IPS-NIHi7 (cell line): Measurements from ENCODE around the gene SLC34A2.

ENCODE experiments used
- DNase-seq: peaks from one replicate; pipeline ENCODE4 v3.0.0; 2012; ENCODE audit warnings: mixed read lengths; ENCODE audit errors: extremely low spot score

The SLC34A2 gene

GRCh38 chr4:25723409-25723808, 67.8 kb downstream of the SLC34A2 start:
- no peak for DNase-seq

GRCh38 chr4:25725870-25726269, 70.2 kb downstream of the SLC34A2 start:
- DNase-seq, result no peak

DNA sequence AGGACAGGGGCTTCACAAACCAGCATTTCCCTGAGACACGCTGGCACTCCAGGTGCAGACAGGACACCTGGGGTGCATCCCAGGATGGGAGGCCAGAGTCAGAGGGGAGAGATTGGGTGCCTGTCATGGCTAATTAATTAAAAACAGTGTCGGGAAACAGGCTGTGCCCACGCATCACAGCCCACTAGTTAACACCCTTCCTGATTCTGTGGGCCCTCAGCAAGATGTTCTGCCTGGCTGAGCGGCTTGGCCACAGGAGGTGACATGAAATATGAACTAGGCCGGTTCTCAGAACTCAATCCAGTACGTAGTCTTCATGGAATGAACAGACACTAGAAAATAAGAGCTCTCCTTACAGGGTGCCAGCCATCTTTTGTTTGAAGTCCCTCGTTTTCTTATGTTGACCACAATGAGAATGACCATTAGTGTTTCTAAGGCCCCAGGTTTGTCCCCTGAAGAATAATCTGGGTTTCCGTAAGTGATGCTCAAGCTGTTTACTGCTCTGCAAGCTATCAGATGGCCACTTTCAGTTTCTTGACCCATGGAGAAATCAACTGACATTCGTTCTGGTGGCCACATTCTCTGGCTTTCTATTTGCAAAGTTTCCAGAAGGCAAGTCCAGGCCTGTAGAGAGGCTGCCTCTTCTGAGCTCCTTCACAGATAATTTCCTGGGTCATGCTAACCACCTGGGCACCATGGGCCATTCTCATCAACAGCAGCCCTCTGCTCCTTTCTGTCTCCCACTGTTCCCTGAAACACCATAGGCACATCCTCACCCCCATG, 72.3 kb downstream of the SLC34A2 start:
- DNase-seq, result no peak
